Cardiac fibroblast (primary cell): ENCODE results near the gene MMP28.

ENCODE experiments used
- DNase-seq, 2 donors: peaks; one replicate each; pipeline versions ENCODE4 v3.0.0 to v3.0.0-alpha.2; 2010; ENCODE audit warnings: low read depth in 2 of 2
- H3K4me3 ChIP-seq, 2 donors: replicated peaks in 1 of 2; 1 replicate in 1 of 2; 2 replicates in 1 of 2; pipeline ENCODE4 v1.5.1; 2011; ENCODE audit warnings: low read depth in 2 of 2, low read length in 2 of 2, mild to moderate bottlenecking in 2 of 2, moderate library complexity in 1 of 2
- CTCF ChIP-seq: IDR thresholded peaks from one replicate; pipeline ENCODE4 v1.5.1; 2011; ENCODE audit warnings: low read depth, mild to moderate bottlenecking, low read length, inconsistent platforms

The MMP28 gene

GRCh38 chr17:35723735-35724134, 71.7 kb downstream of the MMP28 start:
- DNase-seq = no peak
- H3K4me3 ChIP-seq = no peak overlapping the region
- no peak for TF ChIP-seq CTCF

- no peak for DNase-seq
- no peak for TF ChIP-seq CTCF
- no peak overlapping the region for H3K4me3 ChIP-seq
These were observed 78.0 kb downstream of the MMP28 start for GRCh38 chr17:35717475-35717874.

GRCh38 chr17:35716897-35717465, 78.5 kb downstream of the MMP28 start:
- peak; percentile 14 to 45 for DNase-seq
- TF ChIP-seq CTCF = no peak
- H3K4me3 ChIP-seq = no peak overlapping the region

- no peak for TF ChIP-seq CTCF
- no peak overlapping the region for H3K4me3 ChIP-seq
- DNase-seq = no peak
These were observed 79.3 kb downstream of the MMP28 start for GRCh38 chr17:35716173-35716572.
